Spleen (tissue), 11 donors: Measurements from ENCODE around the gene KIF23. TPM values are rescaled to one million over a fixed set of nuclear protein-coding genes. Genes with fewer than 3 reads are reported as not detected.

Experiments
- DNase-seq: peaks from one replicate; pipeline ENCODE4 v3.0.0-alpha.2; 2020
- H3K27ac ChIP-seq, 8 donors: fragments of 200-600 bp; sonication (generic) in 7 of 8; 1 replicate in 4 of 8; 2 replicates in 4 of 8; pipeline versions ENCODE4 v1.5.0 to v1.8.0; 2016 to 2021; ENCODE audit warnings: inconsistent platforms in 4 of 8, mild to moderate bottlenecking in 4 of 8, moderate library complexity in 1 of 8
- H3K27me3 ChIP-seq, 7 donors: fragments of 200-600 bp; sonication (generic) in 6 of 7; replicated peaks in 1 of 7; 1 replicate in 4 of 7; 2 replicates in 3 of 7; pipeline versions ENCODE4 v1.5.0 to v1.8.0; 2016 to 2021; ENCODE audit warnings: inconsistent platforms in 3 of 7, mild to moderate bottlenecking in 1 of 7
- H3K36me3 ChIP-seq, 6 donors: fragments of 200-600 bp; sonication (generic) in 5 of 6; 1 replicate in 4 of 6; 2 replicates in 2 of 6; pipeline versions ENCODE4 v1.5.0 to v1.8.0; 2016 to 2021; ENCODE audit warnings: inconsistent platforms in 2 of 6
- H3K4me1 ChIP-seq, 6 donors: fragments of 200-600 bp; sonication (generic) in 5 of 6; 1 replicate in 3 of 6; 2 replicates in 3 of 6; pipeline versions ENCODE4 v1.5.0 to v1.8.0; 2016 to 2021; ENCODE audit warnings: inconsistent platforms in 3 of 6
- H3K4me3 ChIP-seq, 8 donors: fragments of 200-600 bp; sonication (generic) in 7 of 8; 1 replicate in 4 of 8; 2 replicates in 4 of 8; pipeline versions ENCODE4 v1.5.0 to v1.8.0; 2016 to 2021; ENCODE audit warnings: inconsistent platforms in 4 of 8, mild to moderate bottlenecking in 4 of 8, moderate library complexity in 2 of 8
- H3K9me3 ChIP-seq, 8 donors: fragments of 200-600 bp; sonication (generic) in 7 of 8; 1 replicate in 4 of 8; 2 replicates in 4 of 8; pipeline versions ENCODE4 v1.5.0 to v1.8.0; 2016 to 2021; ENCODE audit warnings: inconsistent platforms in 4 of 8
- POLR2A ChIP-seq, 3 donors: fragments of 450-650 bp; IDR thresholded peaks; one replicate each; pipeline ENCODE4 v1.5.1; 2017; ENCODE audit warnings: antibody characterized with exemption in 3 of 3, mild to moderate bottlenecking in 1 of 3
- POLR2AphosphoS5 ChIP-seq, 3 donors: sonication (generic); formaldehyde crosslinking; IDR thresholded peaks; one replicate each; pipeline ENCODE4 v1.5.1; 2017; ENCODE audit warnings: antibody characterized with exemption in 3 of 3
- WGBS, 5 donors: extraction: QIAGEN DNeasy Blood & Tissue Kit in 3 of 5; methylation state at CpG; one replicate each; pipeline versions ENCODE4 v1.1.5 to v1.1.7; 2013 to 2018; 5-methylcytosine and 5-hydroxymethylcytosine counted together
- intact Hi-C: fragments of 100-400 bp; cut with DNase I; formaldehyde crosslinking; loops from one replicate; pipeline ENCODE4 v1.15.0; 2023; ENCODE audit warnings: low total_unique reads
- polyA plus RNA-seq, 3 donors: library from polyadenylated mRNA; stranded (reverse); fragments of 200-250 nt; gene quantifications; one replicate each; pipeline ENCODE4 v1.2.1, GENCODE V29; 2013
- total RNA-seq, 7 donors: library from RNA; depleted of rRNA in 3 of 7; stranded (reverse); fragments of >200 nt in 3 of 7; fragmentation: NEBNext Ultra II Directional in 4 of 7; extraction: Animal tissue kit (Norgen Biotek cat#: 25700) in 4 of 7; gene quantifications; one replicate each; pipeline versions ENCODE4 v1.1.0 to v1.2.1, GENCODE V29; 2016 to 2021
- TF ChIP-seq, protein P1 (sequence below), 11 experiments: fragments of 200-600 bp in 7 of 11; fragments of 450-650 bp in 4 of 11; sonication (generic) in 4 of 11; IDR thresholded peaks in 8 of 11; conservative IDR thresholded peaks in 3 of 11; 1 replicate in 7 of 11; 2 replicates in 4 of 11; pipeline versions ENCODE4 v1.4.0 to v1.8.0; 2016 to 2021; ENCODE audit warnings: antibody characterized with exemption in 11 of 11, inconsistent platforms in 4 of 11, mild to moderate bottlenecking in 1 of 11
- donor health status: healthy with polysubstance abuse.
- donor health status: DM: no; HTN: no; CAD: no; lungs with moderate emphysema.
- donor health status: DM: no; HTN: no; CAD: no.
- donor health status: Bipolar disorder and iron deficiency.
- donor health status: healthy.
- donor health status: DM: no; HTN: no; CAD: no.
- donor health status: DM: yes; HTN: yes; CAD: no.

The KIF23 gene
- total and polyA plus RNA-seq, 10 donors, result 0.89 to 9.2 (median 4.5) TPM

DNA sequence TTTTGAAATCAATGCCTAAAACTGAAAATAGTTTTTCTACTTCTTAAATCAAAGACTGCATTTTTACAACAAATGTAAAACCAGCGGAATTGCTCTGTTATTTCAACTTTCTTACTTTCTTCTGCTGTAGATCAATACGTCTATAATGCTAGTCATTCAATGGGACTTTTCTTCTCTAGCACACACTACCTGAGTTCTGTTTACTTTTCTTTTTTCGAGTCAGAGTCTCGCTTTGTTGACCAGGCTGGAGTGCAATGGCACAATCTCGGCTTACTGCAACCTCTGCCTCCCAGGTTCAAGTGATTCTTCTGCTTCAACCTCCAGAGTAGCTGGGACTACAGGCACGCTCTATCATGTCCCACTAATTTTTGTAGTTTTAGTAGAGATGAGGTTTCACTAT lies 40.7 kb upstream of the KIF23 start:
- Histone ChIP-seq H3K27ac (no peak overlapping the region), H3K9me3 (no peaks in the 10 kb centered on the region), H3K4me3 (no peak overlapping the region), H3K36me3 (no peaks in the 10 kb centered on the region), H3K27me3 (peaks cover 0 to 25% (median 0%) of the 10 kb centered on the region in 7 donors), H3K4me1 (peaks cover 0 to 9% (median 0%) of the 10 kb centered on the region in 6 donors)
- intact Hi-C loops, result no loop called here
- 94 to 96% (median 95%) methylated on average over 6 of the region's 6 CpGs for WGBS, 5 donors
- DNase-seq, result no peak
- TF ChIP-seq POLR2A (IDR thresholded peaks at IDR 0.05), result no peak
- TF ChIP-seq, protein P1, sequence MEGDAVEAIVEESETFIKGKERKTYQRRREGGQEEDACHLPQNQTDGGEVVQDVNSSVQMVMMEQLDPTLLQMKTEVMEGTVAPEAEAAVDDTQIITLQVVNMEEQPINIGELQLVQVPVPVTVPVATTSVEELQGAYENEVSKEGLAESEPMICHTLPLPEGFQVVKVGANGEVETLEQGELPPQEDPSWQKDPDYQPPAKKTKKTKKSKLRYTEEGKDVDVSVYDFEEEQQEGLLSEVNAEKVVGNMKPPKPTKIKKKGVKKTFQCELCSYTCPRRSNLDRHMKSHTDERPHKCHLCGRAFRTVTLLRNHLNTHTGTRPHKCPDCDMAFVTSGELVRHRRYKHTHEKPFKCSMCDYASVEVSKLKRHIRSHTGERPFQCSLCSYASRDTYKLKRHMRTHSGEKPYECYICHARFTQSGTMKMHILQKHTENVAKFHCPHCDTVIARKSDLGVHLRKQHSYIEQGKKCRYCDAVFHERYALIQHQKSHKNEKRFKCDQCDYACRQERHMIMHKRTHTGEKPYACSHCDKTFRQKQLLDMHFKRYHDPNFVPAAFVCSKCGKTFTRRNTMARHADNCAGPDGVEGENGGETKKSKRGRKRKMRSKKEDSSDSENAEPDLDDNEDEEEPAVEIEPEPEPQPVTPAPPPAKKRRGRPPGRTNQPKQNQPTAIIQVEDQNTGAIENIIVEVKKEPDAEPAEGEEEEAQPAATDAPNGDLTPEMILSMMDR (IDR thresholded peaks at IDR 0.05 in 8 of 11, conservative IDR thresholded peaks at IDR 0.05 in 3 of 11), result no peak
- TF ChIP-seq POLR2AphosphoS5 (IDR thresholded peaks at IDR 0.05), result no peak

DNA sequence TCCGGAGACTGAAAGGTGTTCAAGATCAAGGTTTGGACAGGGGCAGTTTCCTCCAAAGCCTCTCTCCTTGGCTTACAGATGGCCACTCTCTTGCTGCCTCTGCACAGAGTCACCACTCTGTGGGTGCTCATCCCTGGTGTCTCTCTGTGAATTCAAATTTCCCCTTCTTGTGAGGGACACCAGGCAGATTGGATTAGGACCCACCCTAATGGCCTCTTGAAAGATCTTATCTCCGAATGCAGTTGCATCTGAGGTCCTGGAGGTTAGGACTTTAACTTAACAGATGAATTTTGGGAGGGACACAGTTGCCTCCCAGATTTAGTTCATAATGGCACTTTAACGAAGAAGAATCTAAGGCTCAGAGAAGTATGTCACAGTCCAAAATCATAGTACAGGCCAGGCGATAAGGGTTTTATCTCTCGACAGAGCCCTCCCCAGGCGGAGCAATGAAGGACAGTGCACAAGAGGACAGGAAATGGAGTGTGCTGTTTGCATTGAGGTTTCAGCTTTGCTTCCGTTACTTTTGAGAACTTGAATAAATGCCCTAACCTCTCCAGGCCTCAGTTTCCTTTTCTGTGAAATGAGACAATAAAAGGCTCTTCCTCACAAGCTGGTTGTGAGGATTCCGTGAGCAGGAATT lies 38.9 kb upstream of the KIF23 start:
- Histone ChIP-seq H3K27ac (no peak overlapping the region), H3K4me3 (no peak overlapping the region), H3K4me1 (peaks cover 0 to 9% (median 0%) of the 10 kb centered on the region in 6 donors), H3K36me3 (no peaks in the 10 kb centered on the region), H3K27me3 (peaks cover 0 to 25% (median 0%) of the 10 kb centered on the region in 7 donors), H3K9me3 (no peaks in the 10 kb centered on the region)
- WGBS, 5 donors, result 64 to 73% (median 71%) methylated on average over 8 of the region's 8 CpGs
- DNase-seq, result no peak
- intact Hi-C loops, result no loop called here
- TF ChIP-seq, protein P1 (IDR thresholded peaks at IDR 0.05 in 8 of 11, conservative IDR thresholded peaks at IDR 0.05 in 3 of 11), result no peak
- TF ChIP-seq POLR2AphosphoS5 (IDR thresholded peaks at IDR 0.05), result no peak
- no peak for TF ChIP-seq POLR2A (IDR thresholded peaks at IDR 0.05)

DNA sequence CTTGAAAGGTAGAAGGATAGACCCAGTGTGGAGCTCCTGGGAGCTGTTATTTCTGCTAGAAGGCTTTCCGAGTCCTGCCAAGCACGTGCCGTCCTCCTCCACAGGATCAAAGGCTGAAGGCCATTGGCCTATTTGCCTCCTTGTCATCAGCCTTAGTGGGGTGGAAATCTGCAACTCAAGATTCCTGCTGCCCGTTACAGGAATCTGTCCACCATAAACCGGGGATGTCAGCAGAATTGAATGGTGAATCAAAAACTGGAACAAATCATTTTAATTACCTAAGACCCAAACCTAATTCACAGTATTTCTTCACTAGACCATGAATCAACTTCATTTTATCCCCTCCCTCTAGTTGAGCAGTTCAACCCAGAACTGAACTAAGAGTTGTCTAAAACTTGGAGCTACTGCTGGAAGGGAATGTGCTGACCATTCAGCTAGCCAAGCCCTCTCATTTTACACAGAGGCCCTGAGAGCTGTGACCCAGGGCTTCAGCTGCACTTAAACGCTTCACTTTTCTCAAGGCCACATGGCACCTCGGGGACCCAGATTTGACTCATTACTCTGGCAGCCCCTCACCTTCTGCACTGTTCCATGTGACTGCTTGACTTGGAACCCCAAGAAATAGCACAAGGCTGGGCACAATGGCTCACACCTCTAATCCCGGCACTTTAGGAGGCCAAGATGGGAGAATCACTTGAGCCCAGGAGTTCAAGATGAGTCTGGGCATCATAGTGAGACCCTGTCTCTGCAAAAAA lies 36.8 kb upstream of the KIF23 start:
- intact Hi-C loops, result no loop called here
- 78 to 91% (median 89%) methylated on average over 8 of the region's 8 CpGs for WGBS, 5 donors
- TF ChIP-seq, protein P1 (IDR thresholded peaks at IDR 0.05 in 8 of 11, conservative IDR thresholded peaks at IDR 0.05 in 3 of 11), result no peak
- TF ChIP-seq POLR2AphosphoS5 (IDR thresholded peaks at IDR 0.05) (no peak), POLR2A (IDR thresholded peaks at IDR 0.05) (no peak)

DNA sequence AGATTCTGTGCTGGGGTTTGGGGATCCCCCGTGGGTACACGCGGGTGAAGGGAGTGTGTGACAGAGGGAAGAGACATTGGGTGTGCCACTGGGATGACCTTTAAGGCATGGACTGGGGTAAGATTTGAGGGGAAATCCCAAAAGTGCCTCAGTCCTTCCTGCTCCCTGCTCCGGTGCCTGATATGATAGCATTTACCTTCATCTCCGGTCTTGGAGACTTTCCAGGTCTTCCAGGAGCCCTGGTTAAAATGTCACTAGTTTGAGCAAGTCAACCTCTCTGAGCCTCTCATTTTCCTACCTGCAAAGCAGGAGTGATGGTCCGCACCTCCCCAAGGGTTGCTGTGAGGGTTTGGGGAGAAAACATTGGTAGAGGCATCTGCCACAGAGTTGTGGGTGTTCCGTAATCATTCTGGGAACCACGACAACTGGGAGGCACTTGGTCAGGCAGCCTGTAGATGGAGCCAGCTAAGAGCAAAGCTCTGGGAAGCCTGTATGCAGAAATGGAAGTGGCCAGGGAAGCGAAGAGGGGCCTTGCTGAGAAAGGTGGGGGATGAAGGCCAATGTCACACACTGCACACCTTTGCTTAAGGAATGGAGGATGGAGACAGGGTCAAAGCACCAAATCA lies 33.9 kb upstream of the KIF23 start:
- Histone ChIP-seq H3K9me3 (no peaks in the 10 kb centered on the region), H3K27ac (no peak overlapping the region), H3K4me1 (peaks cover 0 to 4% (median 0%) of the 10 kb centered on the region in 6 donors), H3K27me3 (peaks cover 0 to 23% (median 0%) of the 10 kb centered on the region in 7 donors), H3K4me3 (no peak overlapping the region), H3K36me3 (no peaks in the 10 kb centered on the region)
- intact Hi-C loops, result no loop called here
- TF ChIP-seq, protein P1 (IDR thresholded peaks at IDR 0.05 in 8 of 11, conservative IDR thresholded peaks at IDR 0.05 in 3 of 11), result no peak
- no peak for TF ChIP-seq POLR2A (IDR thresholded peaks at IDR 0.05)
- no peak for TF ChIP-seq POLR2AphosphoS5 (IDR thresholded peaks at IDR 0.05)
- 75 to 82% (median 78%) methylated on average over 9 of the region's 9 CpGs for WGBS, 5 donors
- DNase-seq, result no peak

More for the DNA sequence above, 36.8 kb upstream of the KIF23 start:
- Histone ChIP-seq H3K27me3 (peaks cover 0 to 37% (median 0%) of the 10 kb centered on the region in 7 donors), H3K27ac (no peak overlapping the region), H3K4me3 (no peak overlapping the region), H3K9me3 (no peaks in the 10 kb centered on the region), H3K36me3 (no peaks in the 10 kb centered on the region), H3K4me1 (peaks cover 0 to 9% (median 0%) of the 10 kb centered on the region in 6 donors)
- no peak for DNase-seq
